Psoas muscle (tissue), 8 donors: Measurements from ENCODE around the gene VSIR. TPM values are rescaled to one million over a fixed set of nuclear protein-coding genes. Genes with fewer than 3 reads are reported as not detected.

Source experiments
- ATAC-seq, 4 donors: fragments of 200-7000 bp; cut with Tn5 transposase; one replicate each; pipeline ENCODE4 v1.9.1; 2020; ENCODE audit warnings: moderate library complexity in 3 of 4, mild to moderate bottlenecking in 2 of 4
- DNase-seq, 2 donors: peaks; one replicate each; pipeline ENCODE4 v3.0.0-alpha.2; 2020
- H3K27ac ChIP-seq: fragments of 200-600 bp; one replicate; pipeline ENCODE4 v1.8.0; 2022
- H3K27me3 ChIP-seq, 3 donors: fragments of 200-600 bp in 1 of 3; one replicate each; pipeline versions ENCODE4 v1.6.1 to v1.8.0; 2013 to 2022; ENCODE audit warnings: low read length in 2 of 3, mild to moderate bottlenecking in 2 of 3, moderate library complexity in 1 of 3; ENCODE audit not compliant: insufficient read depth in 3 of 3
- H3K36me3 ChIP-seq, 2 donors: fragments of 200-600 bp in 1 of 2; one replicate each; pipeline versions ENCODE4 v1.6.1 to v1.8.0; 2013 to 2022; ENCODE audit warnings: low read depth in 1 of 2, mild to moderate bottlenecking in 1 of 2, moderate library complexity in 1 of 2; ENCODE audit not compliant: insufficient read depth in 1 of 2
- H3K4me1 ChIP-seq: fragments of 200-600 bp; one replicate; pipeline ENCODE4 v1.8.0; 2022
- H3K4me3 ChIP-seq: fragments of 200-600 bp; one replicate; pipeline ENCODE4 v1.8.0; 2022; ENCODE audit warnings: mild to moderate bottlenecking
- H3K9me3 ChIP-seq: fragments of 200-600 bp; one replicate; pipeline ENCODE4 v1.8.0; 2022
- CTCF ChIP-seq: fragments of 200-600 bp; IDR thresholded peaks from one replicate; pipeline ENCODE4 v1.8.0; 2022; ENCODE audit warnings: antibody characterized with exemption
- WGBS, 3 donors: extraction: QIAGEN DNeasy Blood & Tissue Kit; methylation state at CpG; one replicate each; pipeline versions ENCODE4 v1.1.6 to v1.1.7; 2013; 5-methylcytosine and 5-hydroxymethylcytosine counted together
- intact Hi-C, 2 donors: fragments of 100-400 bp; cut with DNase I; formaldehyde crosslinking; loops; one replicate each; pipeline versions ENCODE4 v1.11.0 to v1.14.2; 2022
- polyA plus RNA-seq, 3 donors: library from polyadenylated mRNA; stranded (reverse); fragments of 200-250 nt; gene quantifications; one replicate each; pipeline ENCODE4 v1.2.3, GENCODE V29; 2013
- total RNA-seq, 4 donors: library from RNA; stranded (reverse); fragmentation: NEBNext Ultra II Directional in 2 of 4; extraction: Animal tissue kit (Norgen Biotek cat#: 25700) in 2 of 4; gene quantifications; one replicate each; pipeline versions ENCODE4 v1.2.1 to v1.2.4, GENCODE V29; 2021 to 2023
- donor health status: healthy with polysubstance abuse.
- donor health status: DM: no; HTN: no; CAD: no; lungs with moderate emphysema.
- donor health status: Bipolar disorder and iron deficiency.
- donor health status: healthy.
- donor health status: DM: yes; HTN: yes; CAD: no.
- donor health status: DM: no; HTN: no; CAD: no.
- donor health status: DM: no; HTN: no; CAD: no.
- donor health status: DM: yes; HTN: yes; CAD: no.

Gene VSIR
- total and polyA plus RNA-seq, 7 donors, result 12.5 to 21.8 (median 18.1) TPM

GRCh38 chr10:71799112-71799511 lies 25.8 kb upstream of the VSIR start:
- 71 to 90% (median 88%) methylated on average over 10 of the region's 10 CpGs for WGBS, 3 donors
- intact Hi-C loops, result no loop called here
- no peak for TF ChIP-seq CTCF
- Histone ChIP-seq H3K9me3 (no peaks in the 10 kb centered on the region), H3K4me1 (no peaks in the 10 kb centered on the region), H3K36me3 (no peaks in the 10 kb centered on the region), H3K4me3 (no peak overlapping the region), H3K27ac (no peak overlapping the region), H3K27me3 (no peaks in the 10 kb centered on the region)
- DNase-seq (peak in 1 of 2 donors; percentile 46), ATAC-seq (no peak)

GRCh38 chr10:71798308-71798624 lies 24.9 kb upstream of the VSIR start:
- peak in 1 of 2 donors; percentile 40 for DNase-seq
- no peak overlapping the region for H3K27ac ChIP-seq
- no peak for TF ChIP-seq CTCF
- no peaks in the 10 kb centered on the region for H3K27me3 ChIP-seq
- 89 to 91% (median 91%) methylated on average over 6 of the region's 6 CpGs for WGBS, 3 donors
- H3K4me1 ChIP-seq, result no peaks in the 10 kb centered on the region
- intact Hi-C loops, result no loop called here
- peak in 1 of 4 donors; percentile 9 for ATAC-seq
- H3K4me3 ChIP-seq, result no peak overlapping the region
- no peaks in the 10 kb centered on the region for H3K9me3 ChIP-seq
- no peaks in the 10 kb centered on the region for H3K36me3 ChIP-seq

DNA sequence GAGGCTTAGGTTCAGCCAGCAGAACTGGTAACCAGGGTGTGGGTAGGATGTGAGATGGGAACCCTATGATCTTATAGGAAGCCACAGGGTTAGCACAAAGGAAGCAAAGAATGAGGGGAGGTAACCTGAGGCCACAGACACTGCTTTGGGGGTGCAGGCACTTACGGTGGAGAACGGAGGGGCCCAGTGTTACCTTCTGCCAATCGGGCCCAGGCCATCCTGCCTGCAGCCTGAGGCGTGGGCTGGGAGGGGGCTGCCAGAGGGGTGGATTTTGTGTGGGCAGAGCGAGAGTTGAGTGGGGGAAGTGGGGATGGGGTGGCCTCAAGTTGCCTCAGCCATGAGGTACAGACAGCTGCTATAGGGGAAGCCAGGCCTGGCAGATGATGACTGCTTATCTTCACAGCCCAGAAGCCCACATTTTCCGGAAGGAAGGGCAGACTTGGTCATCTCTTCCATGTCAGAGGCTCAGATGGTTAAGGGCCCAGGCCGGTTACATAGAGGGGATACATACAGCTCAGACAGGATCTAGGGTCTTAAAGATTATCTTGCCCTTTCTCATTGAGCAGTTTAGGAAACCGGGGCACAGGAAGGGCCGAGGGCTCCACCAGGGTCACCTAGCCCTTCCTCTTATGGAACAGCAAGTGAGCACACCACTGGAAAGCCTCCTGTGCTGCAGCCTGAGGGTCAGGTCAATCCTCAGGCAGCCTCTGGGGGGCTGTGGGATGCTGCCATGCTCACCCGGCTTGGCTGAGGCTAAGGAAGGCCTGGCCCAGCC lies 24.4 kb upstream of the VSIR start:
- Histone ChIP-seq H3K27ac (no peak overlapping the region), H3K4me1 (no peaks in the 10 kb centered on the region), H3K4me3 (no peak overlapping the region), H3K9me3 (no peaks in the 10 kb centered on the region), H3K27me3 (no peaks in the 10 kb centered on the region), H3K36me3 (no peaks in the 10 kb centered on the region)
- no peak for TF ChIP-seq CTCF
- DNase-seq (peak in 1 of 2 donors; percentile 49), ATAC-seq (peak in 2 of 4 donors; percentile 8 to 15)
- WGBS, 3 donors, result 77 to 80% (median 80%) methylated on average over 10 of the region's 10 CpGs
- intact Hi-C loops, result no loop called here

DNA sequence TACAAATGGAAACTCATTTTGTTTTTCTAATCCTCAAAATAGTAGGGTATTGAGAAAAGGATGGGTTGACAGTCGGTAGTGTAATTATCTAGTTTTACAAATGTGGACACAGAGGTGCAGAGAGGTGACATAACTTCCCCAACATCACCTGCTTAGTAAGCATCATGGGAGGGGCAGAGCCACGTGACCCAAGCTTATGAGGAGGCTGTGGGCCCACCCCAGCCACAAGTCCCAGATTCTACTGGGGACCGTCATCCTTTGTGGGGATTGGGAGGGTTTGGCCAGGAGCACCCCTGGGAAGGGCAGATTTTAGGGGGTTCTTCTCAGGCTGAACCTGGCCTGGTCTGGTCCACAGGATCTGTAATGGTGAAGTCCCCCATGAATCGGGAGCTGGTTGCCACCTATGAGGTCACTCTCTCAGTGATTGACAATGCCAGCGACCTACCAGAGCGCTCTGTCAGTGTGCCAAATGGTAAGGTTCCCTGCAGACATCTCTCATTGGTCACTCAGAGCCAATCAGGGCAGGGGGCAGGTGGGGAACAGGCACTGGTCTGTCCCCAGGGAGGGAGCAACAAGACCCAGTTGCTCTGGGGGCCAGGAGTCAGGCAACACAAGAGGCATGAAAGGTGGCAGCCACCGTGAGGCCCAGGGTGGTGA lies 23.6 kb upstream of the VSIR start:
- no peaks in the 10 kb centered on the region for H3K36me3 ChIP-seq
- H3K4me3 ChIP-seq, result no peak overlapping the region
- no peaks in the 10 kb centered on the region for H3K9me3 ChIP-seq
- intact Hi-C loops, result no loop called here
- H3K27me3 ChIP-seq, result no peaks in the 10 kb centered on the region
- no peak overlapping the region for H3K27ac ChIP-seq
- TF ChIP-seq CTCF, result no peak
- 84 to 89% (median 87%) methylated on average over 7 of the region's 7 CpGs for WGBS, 3 donors
- no peaks in the 10 kb centered on the region for H3K4me1 ChIP-seq
- DNase-seq, result peak in 1 of 2 donors; percentile 32
- no peak for ATAC-seq
